ENCODE measurements around the gene LIMCH1.

Gene LIMCH1

GRCh38 chr4:41571422-41571821 is 33.5 kb downstream of the LIMCH1 start:
- DNase-seq (ENCODE audit: low read depth): no peak

- DNase-seq (ENCODE audit: low read depth): no peak
Measured at GRCh38 chr4:41572516-41572915, 34.6 kb downstream of the LIMCH1 start.

GRCh38 chr4:41572956-41573355 is 35.0 kb downstream of the LIMCH1 start:
- no peak for DNase-seq (ENCODE audit: low read depth)

- no peak for DNase-seq (ENCODE audit: low read depth)
Measured at GRCh38 chr4:41573502-41574001, 35.6 kb downstream of the LIMCH1 start.

- DNase-seq (ENCODE audit: low read depth): no peak
Measured at GRCh38 chr4:41575207-41575606, 37.2 kb downstream of the LIMCH1 start.

GRCh38 chr4:41575665-41576064 is 37.7 kb downstream of the LIMCH1 start:
- no peak for DNase-seq (ENCODE audit: low read depth)

- no peak for DNase-seq (ENCODE audit: low read depth)
Measured at GRCh38 chr4:41579043-41579442, 41.1 kb downstream of the LIMCH1 start.

GRCh38 chr4:41579526-41579925 is 41.6 kb downstream of the LIMCH1 start:
- no peak for DNase-seq (ENCODE audit: low read depth)

GRCh38 chr4:41580007-41580406 is 42.0 kb downstream of the LIMCH1 start:
- DNase-seq (ENCODE audit: low read depth): no peak

- DNase-seq (ENCODE audit: low read depth): no peak
Measured at GRCh38 chr4:41586675-41587225, 48.8 kb downstream of the LIMCH1 start.

- no peak for DNase-seq (ENCODE audit: low read depth)
Measured at GRCh38 chr4:41587286-41587685, 49.3 kb downstream of the LIMCH1 start.

- no peak for DNase-seq (ENCODE audit: low read depth)
Measured at GRCh38 chr4:41590591-41590990, 52.6 kb downstream of the LIMCH1 start.

- no peak for DNase-seq (ENCODE audit: low read depth)
Measured at GRCh38 chr4:41594432-41594831, 56.5 kb downstream of the LIMCH1 start.

GRCh38 chr4:41597494-41597893 is 59.5 kb downstream of the LIMCH1 start:
- DNase-seq (ENCODE audit: low read depth): no peak

GRCh38 chr4:41598580-41598979 is 60.6 kb downstream of the LIMCH1 start:
- no peak for DNase-seq (ENCODE audit: low read depth)

GRCh38 chr4:41599192-41599786 is 61.3 kb downstream of the LIMCH1 start:
- DNase-seq (ENCODE audit: low read depth): no peak

GRCh38 chr4:41600243-41600912 is 62.4 kb downstream of the LIMCH1 start:
- DNase-seq (ENCODE audit: low read depth): no peak

- DNase-seq (ENCODE audit: low read depth): no peak
Measured at GRCh38 chr4:41601025-41601424, 63.1 kb downstream of the LIMCH1 start.

- no peak for DNase-seq (ENCODE audit: low read depth)
Measured at GRCh38 chr4:41602113-41602512, 64.2 kb downstream of the LIMCH1 start.

GRCh38 chr4:41602886-41603498 is 65.0 kb downstream of the LIMCH1 start:
- no peak for DNase-seq (ENCODE audit: low read depth)

- DNase-seq (ENCODE audit: low read depth): no peak
Measured at GRCh38 chr4:41609851-41610250, 71.9 kb downstream of the LIMCH1 start.

- DNase-seq (ENCODE audit: low read depth): no peak
Measured at GRCh38 chr4:41610474-41610873, 72.5 kb downstream of the LIMCH1 start.

Data from activated T-cell treated with anti-CD3 and anti-CD28 coated beads for 48 hours (primary cell).